ENCODE results near the gene NRGN.

Gene NRGN

DNA sequence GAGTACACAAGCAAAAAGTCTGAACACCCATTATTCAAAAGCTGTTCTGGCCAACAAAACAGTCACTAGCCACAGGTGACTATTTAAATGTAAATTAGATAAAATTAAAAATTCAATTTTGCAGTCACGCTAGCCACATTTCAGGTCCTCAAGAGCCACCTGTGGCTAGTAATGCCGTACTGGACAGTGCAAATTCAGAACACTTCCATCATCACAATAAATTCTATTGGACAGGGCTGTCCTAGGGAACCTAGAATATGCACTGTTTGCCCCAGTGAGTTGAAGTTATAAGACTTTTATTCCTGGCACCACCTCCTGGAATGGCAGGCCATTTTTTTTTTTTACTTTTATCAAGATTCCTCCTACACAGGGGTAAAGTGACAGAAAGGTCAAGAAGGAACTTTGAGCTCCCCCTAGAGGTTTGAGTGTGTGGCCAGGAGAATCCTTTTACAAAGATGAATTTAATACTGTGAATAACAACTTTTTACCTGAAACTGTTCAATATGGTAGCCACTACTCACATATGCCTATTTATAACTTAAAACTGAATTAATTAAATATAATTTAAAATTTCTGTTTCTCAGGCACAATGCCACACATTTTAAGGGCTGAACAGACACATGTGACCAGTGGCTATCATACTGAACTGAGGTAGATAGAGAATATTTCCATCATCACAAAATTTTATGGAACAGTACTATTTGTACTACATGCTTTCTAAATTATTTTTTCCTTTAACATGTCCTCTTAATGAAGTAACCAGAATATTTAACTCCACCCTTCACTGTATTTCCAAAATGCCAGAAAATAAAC, 53.9 kb downstream of the NRGN start:
- peak; percentile 56 for DNase-seq

DNA sequence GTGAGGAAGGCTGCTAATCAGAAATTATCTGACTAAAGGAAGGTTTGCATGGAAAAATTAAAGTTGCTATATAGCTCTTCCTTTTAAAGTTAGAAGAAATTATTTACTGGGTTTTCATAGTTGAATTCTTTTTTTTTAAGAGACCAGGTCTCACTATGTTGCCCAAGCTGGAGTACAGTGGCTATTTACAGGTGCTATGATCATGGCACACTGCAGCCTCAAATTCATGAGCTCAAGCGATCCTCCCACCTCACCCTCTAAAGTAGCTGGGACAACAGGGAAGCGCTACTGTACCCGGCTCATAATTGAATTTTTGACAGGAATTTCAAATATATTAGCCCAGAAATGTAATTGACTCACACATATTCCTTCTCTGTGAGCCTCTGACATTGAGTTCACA, 56.6 kb downstream of the NRGN start:
- DNase-seq, result no peak
